Gastrocnemius medialis (tissue), 4 donors: ENCODE measurements around the gene RFC5. TPM values are rescaled to one million over a fixed set of nuclear protein-coding genes. Genes with fewer than 3 reads are reported as not detected.
A peak's percentile ranks its signal among the peaks of the same experiment; 100 is the strongest.

ENCODE experiments used
- ATAC-seq, 2 donors: fragments of 150-250 bp; one replicate each; pipeline ENCODE4 v1.9.1; 2016
- DNase-seq, 2 donors: peaks; one replicate each; pipeline ENCODE4 v3.0.0-alpha.2; 2019
- H3K27ac ChIP-seq, 4 donors: fragments of 200-600 bp; sonication (generic); 1 replicate in 1 of 4; 2 replicates in 3 of 4; pipeline ENCODE4 v1.5.1; 2016 to 2018; ENCODE audit warnings: mild to moderate bottlenecking in 2 of 4, moderate library complexity in 1 of 4
- H3K27me3 ChIP-seq, 3 donors: fragments of 200-600 bp; sonication (generic) in 2 of 3; 1 replicate in 1 of 3; 2 replicates in 2 of 3; pipeline versions ENCODE4 v1.5.1 to v1.6.0; 2016 to 2019; ENCODE audit warnings: mild to moderate bottlenecking in 1 of 3, moderate library complexity in 1 of 3
- H3K36me3 ChIP-seq, 2 donors: fragments of 200-600 bp; sonication (generic) in 1 of 2; one replicate each; pipeline ENCODE4 v1.5.1; 2017 to 2018
- H3K4me1 ChIP-seq, 2 donors: fragments of 200-600 bp; sonication (generic) in 1 of 2; one replicate each; pipeline ENCODE4 v1.5.1; 2016 to 2017; ENCODE audit warnings: mild to moderate bottlenecking in 2 of 2
- H3K4me3 ChIP-seq, 4 donors: fragments of 200-600 bp; sonication (generic) in 3 of 4; 1 replicate in 1 of 4; 2 replicates in 3 of 4; pipeline ENCODE4 v1.5.1; 2016 to 2019; ENCODE audit warnings: mild to moderate bottlenecking in 2 of 4
- H3K9me3 ChIP-seq, 3 donors: fragments of 200-600 bp; sonication (generic) in 2 of 3; 1 replicate in 1 of 3; 2 replicates in 2 of 3; pipeline ENCODE4 v1.5.1; 2016 to 2019
- CTCF ChIP-seq, 5 experiments: fragments of 450-650 bp in 3 of 5; fragments of 200-600 bp in 2 of 5; sonication (generic) in 2 of 5; IDR thresholded peaks in 4 of 5; conservative IDR thresholded peaks in 1 of 5; 1 replicate in 4 of 5; 2 replicates in 1 of 5; pipeline ENCODE4 v1.5.1; 2016 to 2019; ENCODE audit warnings: antibody characterized with exemption in 5 of 5, mild to moderate bottlenecking in 3 of 5, moderate library complexity in 3 of 5
- POLR2A ChIP-seq, 2 donors: fragments of 450-650 bp; IDR thresholded peaks; one replicate each; pipeline ENCODE4 v1.6.1; 2017; ENCODE audit warnings: antibody characterized with exemption in 2 of 2, mild to moderate bottlenecking in 2 of 2, moderate library complexity in 2 of 2
- in situ Hi-C, 4 donors: fragments of 200-750 bp; cut with MboI; loops; one replicate each; pipeline versions ENCODE4 v1.15.0 to v1.8.0; 2017; ENCODE audit warnings: low sequenced_read_pairs in 4 of 4
- intact Hi-C: fragments of 100-400 bp; cut with DNase I; formaldehyde crosslinking; loops from one replicate; pipeline ENCODE4 v1.15.1; 2023; ENCODE audit warnings: low total_unique reads
- total RNA-seq, 4 donors: library from RNA; depleted of rRNA; stranded (reverse); fragments of >200 nt; gene quantifications; one replicate each; pipeline versions ENCODE4 v1.1.0 to v1.2.3, GENCODE V29; 2016

The RFC5 gene
- total RNA-seq, 4 donors from 2014 or later, result 3.5 to 9.9 (median 5.4) TPM

GRCh38 chr12:118060301-118061010 is 44.0 kb downstream of the RFC5 start:
- TF ChIP-seq POLR2A (IDR thresholded peaks at IDR 0.05), result peak in 1 of 2 donors; percentile 1
- TF ChIP-seq CTCF (IDR thresholded peaks at IDR 0.05 in 4 of 5, conservative IDR thresholded peaks at IDR 0.05 in 1 of 5), result no peak
- Histone ChIP-seq H3K27ac (peak overlapping the region; percentile 92 to 96 (median 96)), H3K9me3 (no peaks in the 10 kb centered on the region), H3K36me3 (no peaks in the 10 kb centered on the region), H3K4me3 (peak overlapping the region; percentile 82 to 94 (median 87)), H3K27me3 (no peaks in the 10 kb centered on the region), H3K4me1 (peaks cover 30 to 33% of the 10 kb centered on the region in 2 donors)
- in situ Hi-C loops (no loop called here), intact Hi-C loops (loop anchor here (2.0 to 5.0 kb wide), 5 partner anchors 44 to 314 kb away; partner anchors contain the start of genes PEBP1, RFC5 and VSIG10)
- DNase-seq (peak in 1 of 2 donors; percentile 40), ATAC-seq (peak; percentile 48 to 49)

DNA sequence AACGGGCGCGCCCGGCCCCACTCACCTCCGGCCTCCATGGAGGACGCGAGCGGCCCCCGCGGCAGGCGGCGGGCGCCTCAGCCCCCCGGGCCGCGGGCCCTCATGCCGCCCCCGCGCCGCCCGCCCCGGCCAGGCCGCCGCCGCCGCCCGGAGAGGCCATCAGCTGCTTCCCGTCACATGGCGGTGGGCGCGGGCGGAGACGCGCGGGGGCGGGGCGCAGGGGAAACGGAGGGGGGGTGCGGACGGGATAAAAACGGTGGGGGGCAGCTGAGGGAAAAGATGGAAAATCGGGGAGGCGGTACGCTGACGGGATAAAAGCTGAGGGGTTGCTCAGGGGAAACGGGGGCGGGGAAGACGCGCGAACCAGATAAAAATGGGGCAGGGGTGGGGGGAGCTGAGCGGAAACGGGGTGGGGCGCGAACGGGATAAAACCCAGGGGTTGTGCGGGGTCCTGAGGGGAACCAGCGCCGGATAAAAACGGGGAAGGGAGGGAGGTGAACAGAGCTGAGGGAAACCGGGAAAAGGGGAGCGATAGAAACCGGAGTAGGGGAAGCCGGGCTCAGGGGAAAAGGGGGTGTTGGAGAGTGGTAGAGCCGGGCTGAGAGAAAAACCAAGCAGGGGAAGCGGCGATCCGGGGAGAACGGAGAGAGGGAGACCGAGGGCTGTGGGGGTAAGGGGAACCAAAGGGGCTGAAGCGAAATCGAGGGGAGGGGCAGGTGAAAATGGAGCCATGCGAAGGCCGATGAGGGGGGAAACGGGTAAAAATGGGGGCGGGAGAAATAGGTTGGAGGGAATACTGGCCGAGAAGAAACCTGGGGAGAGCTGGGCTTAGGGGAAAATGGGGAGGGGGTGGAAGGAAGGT is 44.7 kb downstream of the RFC5 start, which contains the start of gene WSB2:
Gene WSB2 (minus strand): TSS at position 169 of the 862 bp plus-strand sequence. CDS start 131 bp downstream, at position 38.
- no peaks in the 10 kb centered on the region for H3K36me3 ChIP-seq
- peak; percentile 30 to 45 for TF ChIP-seq POLR2A (IDR thresholded peaks at IDR 0.05)
- no peak for TF ChIP-seq CTCF (IDR thresholded peaks at IDR 0.05 in 4 of 5, conservative IDR thresholded peaks at IDR 0.05 in 1 of 5)
- in situ Hi-C loops (no loop called here), intact Hi-C loops (loop anchor here (2.0 to 5.0 kb wide), 5 partner anchors 44 to 314 kb away; partner anchors contain the start of genes PEBP1, RFC5 and VSIG10)
- ATAC-seq, result peak; percentile 65 to 66
- peak within 1 kb of the TSS; percentile 82 to 94 (median 87) for H3K4me3 ChIP-seq
- H3K27me3 ChIP-seq, result no peaks in the 10 kb centered on the region
- H3K4me1 ChIP-seq, result peaks cover 23 to 30% of the 10 kb centered on the region in 2 donors
- peak within 1 kb of the TSS; percentile 92 to 96 (median 96) for H3K27ac ChIP-seq
- no peaks in the 10 kb centered on the region for H3K9me3 ChIP-seq
- peak; percentile 58 to 67 for DNase-seq

DNA sequence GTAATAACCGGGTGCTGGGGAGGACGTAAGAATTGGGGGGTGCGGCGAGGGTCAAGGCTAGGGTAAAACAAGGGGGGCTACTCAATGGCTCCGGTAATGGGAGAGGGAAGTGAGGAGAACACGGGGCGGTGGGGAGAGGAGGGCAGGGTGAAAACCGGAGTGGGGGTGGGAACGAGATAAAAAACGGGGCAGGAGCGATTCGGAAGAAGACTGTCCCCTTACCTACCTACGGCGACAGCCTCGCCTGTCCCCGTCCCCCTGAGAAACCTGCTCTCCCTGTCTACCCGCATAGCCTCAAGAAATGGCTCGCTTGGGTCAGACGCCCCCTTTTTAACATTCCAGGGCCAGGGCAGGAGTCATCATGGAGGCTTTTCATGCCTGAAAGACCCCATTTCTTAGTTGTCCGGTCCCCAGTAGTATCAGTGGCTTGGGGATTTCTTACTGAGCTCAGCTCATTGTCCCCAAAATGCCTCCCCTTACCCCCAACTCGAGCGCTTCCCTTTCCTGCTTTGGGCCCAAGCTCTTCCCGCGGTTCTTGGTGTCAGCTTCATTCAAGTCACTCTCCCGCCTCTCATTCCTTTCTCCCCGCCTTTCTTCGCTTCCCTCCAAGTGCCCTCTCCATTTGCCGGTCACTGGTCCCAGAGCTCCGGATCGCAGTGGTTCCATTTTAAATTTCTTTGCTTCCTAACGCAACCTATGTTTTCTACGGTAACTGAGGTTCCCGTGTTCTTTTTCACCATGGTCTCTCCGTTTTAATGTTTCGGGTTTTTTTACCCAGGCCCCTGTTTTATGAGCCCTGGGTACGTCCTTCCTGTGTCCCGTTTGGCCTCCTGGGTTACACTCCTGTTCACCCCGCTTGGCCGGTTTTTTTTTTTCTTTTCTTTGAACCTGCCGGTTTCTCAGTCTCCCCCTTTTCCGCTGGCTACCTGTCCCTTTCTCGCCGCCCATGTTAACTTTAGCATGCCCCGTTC is 45.7 kb downstream of the RFC5 start:
- Histone ChIP-seq H3K4me3 (peak overlapping the region; percentile 82 to 94 (median 87)), H3K36me3 (no peaks in the 10 kb centered on the region), H3K4me1 (peaks cover 15 to 24% of the 10 kb centered on the region in 2 donors), H3K9me3 (no peaks in the 10 kb centered on the region), H3K27me3 (no peaks in the 10 kb centered on the region), H3K27ac (peak overlapping the region; percentile 92 to 96 (median 96))
- intact Hi-C loops, result loop anchor here (2.0 to 5.0 kb wide), 5 partner anchors 43 to 313 kb away; partner anchors contain the start of genes PEBP1, RFC5 and VSIG10
- in situ Hi-C loops, result no loop called here
- TF ChIP-seq POLR2A (IDR thresholded peaks at IDR 0.05), result peak in 1 of 2 donors; percentile 10
- no peak for TF ChIP-seq CTCF (IDR thresholded peaks at IDR 0.05 in 4 of 5, conservative IDR thresholded peaks at IDR 0.05 in 1 of 5)
- peak; percentile 33 to 37 for ATAC-seq
- peak in 1 of 2 donors; percentile 28 for DNase-seq
